Upper lobe of left lung (tissue), 4 donors: ENCODE results near the gene TAF6.
A peak's percentile ranks its signal among the peaks of the same experiment; 100 is the strongest.

Experiments used
- POLR2A ChIP-seq, 4 donors: fragments of 450-650 bp; IDR thresholded peaks; one replicate each; pipeline ENCODE4 v1.5.1; 2016 to 2017; ENCODE audit warnings: antibody characterized with exemption in 4 of 4, mild to moderate bottlenecking in 2 of 4
- TF ChIP-seq, protein P1 (sequence below), 6 experiments: fragments of 450-650 bp in 4 of 6; fragments of 200-600 bp in 2 of 6; sonication (generic) in 2 of 6; IDR thresholded peaks; one replicate each; pipeline ENCODE4 v1.5.1; 2016 to 2019; ENCODE audit warnings: antibody characterized with exemption in 6 of 6

DNA sequence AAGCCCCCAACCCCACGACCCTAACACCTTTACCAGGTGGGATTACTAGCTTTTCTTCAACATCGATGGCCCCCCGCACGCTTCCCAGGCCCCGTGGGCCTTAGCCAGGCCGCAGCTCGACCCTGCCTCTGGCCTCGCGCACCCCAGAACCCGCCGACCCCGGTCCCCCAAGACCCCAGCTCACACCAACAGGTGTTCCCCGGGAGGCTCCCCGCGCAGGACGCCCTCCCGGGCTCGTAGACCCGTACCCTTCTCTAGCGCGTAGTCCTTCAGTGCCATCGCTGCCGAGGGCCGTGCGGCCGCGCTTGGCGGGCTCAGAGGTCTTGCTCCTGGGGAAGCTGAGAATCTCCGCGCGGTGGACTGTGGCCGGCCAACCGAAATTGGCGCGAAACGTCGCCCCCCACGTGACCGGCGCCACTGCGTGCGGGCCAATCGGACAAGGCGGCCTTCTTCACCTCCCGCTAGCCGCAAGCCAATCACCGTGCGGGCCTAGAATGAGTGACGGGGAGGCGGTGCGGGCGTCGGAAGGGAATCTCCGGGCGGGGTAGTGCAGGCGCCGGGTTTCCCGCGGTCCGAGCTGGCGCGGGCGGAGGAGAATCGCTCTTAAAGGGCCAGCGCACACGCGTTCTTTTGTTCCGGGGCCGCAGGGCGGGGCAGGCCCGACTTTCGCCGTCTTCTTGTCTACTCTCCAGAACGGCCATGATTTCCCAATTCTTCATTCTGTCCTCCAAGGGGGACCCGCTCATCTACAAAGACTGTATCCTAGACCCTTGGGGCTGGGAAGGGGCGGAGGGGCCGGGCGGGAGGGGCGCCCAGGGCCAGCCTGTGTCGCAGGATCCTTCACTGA, 17.9 kb downstream of the TAF6 start, which contains the start of the genes AP4M1 and MCM7:
- TF ChIP-seq, protein P1, sequence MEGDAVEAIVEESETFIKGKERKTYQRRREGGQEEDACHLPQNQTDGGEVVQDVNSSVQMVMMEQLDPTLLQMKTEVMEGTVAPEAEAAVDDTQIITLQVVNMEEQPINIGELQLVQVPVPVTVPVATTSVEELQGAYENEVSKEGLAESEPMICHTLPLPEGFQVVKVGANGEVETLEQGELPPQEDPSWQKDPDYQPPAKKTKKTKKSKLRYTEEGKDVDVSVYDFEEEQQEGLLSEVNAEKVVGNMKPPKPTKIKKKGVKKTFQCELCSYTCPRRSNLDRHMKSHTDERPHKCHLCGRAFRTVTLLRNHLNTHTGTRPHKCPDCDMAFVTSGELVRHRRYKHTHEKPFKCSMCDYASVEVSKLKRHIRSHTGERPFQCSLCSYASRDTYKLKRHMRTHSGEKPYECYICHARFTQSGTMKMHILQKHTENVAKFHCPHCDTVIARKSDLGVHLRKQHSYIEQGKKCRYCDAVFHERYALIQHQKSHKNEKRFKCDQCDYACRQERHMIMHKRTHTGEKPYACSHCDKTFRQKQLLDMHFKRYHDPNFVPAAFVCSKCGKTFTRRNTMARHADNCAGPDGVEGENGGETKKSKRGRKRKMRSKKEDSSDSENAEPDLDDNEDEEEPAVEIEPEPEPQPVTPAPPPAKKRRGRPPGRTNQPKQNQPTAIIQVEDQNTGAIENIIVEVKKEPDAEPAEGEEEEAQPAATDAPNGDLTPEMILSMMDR (IDR thresholded peaks at IDR 0.05), result no peak
- peak in 1 of 4 donors; percentile 41 for TF ChIP-seq POLR2A (IDR thresholded peaks at IDR 0.05)
